Adrenal gland (tissue), 5 donors: Measurements from ENCODE around the gene XPO4.

Source experiments
- POLR2A ChIP-seq, 2 donors: fragments of 450-650 bp; IDR thresholded peaks; one replicate each; pipeline ENCODE4 v1.6.1; 2017; ENCODE audit warnings: antibody characterized with exemption in 2 of 2, mild to moderate bottlenecking in 2 of 2, moderate library complexity in 1 of 2
- TF ChIP-seq, protein P1 (sequence below), 6 experiments: fragments of 450-650 bp in 4 of 6; fragments of 200-600 bp in 2 of 6; sonication (generic) in 1 of 6; IDR thresholded peaks; 1 replicate in 5 of 6; 2 replicates in 1 of 6; pipeline versions ENCODE4 v1.5.1 to v1.8.0; 2016 to 2021; ENCODE audit warnings: antibody characterized with exemption in 6 of 6, mild to moderate bottlenecking in 2 of 6, moderate library complexity in 1 of 6
- donor health status: DM: no; HTN: no; CAD: no.

GRCh38 chr13:20769834-20770233 lies 132.7 kb downstream of the XPO4 start:
- no peak for TF ChIP-seq POLR2A (IDR thresholded peaks at IDR 0.05)
- TF ChIP-seq, protein P1, sequence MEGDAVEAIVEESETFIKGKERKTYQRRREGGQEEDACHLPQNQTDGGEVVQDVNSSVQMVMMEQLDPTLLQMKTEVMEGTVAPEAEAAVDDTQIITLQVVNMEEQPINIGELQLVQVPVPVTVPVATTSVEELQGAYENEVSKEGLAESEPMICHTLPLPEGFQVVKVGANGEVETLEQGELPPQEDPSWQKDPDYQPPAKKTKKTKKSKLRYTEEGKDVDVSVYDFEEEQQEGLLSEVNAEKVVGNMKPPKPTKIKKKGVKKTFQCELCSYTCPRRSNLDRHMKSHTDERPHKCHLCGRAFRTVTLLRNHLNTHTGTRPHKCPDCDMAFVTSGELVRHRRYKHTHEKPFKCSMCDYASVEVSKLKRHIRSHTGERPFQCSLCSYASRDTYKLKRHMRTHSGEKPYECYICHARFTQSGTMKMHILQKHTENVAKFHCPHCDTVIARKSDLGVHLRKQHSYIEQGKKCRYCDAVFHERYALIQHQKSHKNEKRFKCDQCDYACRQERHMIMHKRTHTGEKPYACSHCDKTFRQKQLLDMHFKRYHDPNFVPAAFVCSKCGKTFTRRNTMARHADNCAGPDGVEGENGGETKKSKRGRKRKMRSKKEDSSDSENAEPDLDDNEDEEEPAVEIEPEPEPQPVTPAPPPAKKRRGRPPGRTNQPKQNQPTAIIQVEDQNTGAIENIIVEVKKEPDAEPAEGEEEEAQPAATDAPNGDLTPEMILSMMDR (IDR thresholded peaks at IDR 0.05): no peak
